Mesothelial cell of epicardium (in vitro differentiated cells): Measurements from ENCODE around the gene FAM174C. TPM values are rescaled to one million over a fixed set of nuclear protein-coding genes. Genes with fewer than 3 reads are reported as not detected.

ENCODE experiments used
- DNase-seq, 2 experiments: peaks; one replicate each; pipeline ENCODE4 v3.0.0; 2021; ENCODE audit warnings: low spot score in 2 of 2; ENCODE audit not compliant: unreplicated experiment in 2 of 2
- H3K27ac Mint-ChIP-seq: 2 replicates; pipeline ENCODE4 v1.8.0; 2021; ENCODE audit warnings: mixed read lengths
- H3K27me3 Mint-ChIP-seq: 2 replicates; pipeline ENCODE4 v1.8.0; 2021; ENCODE audit warnings: low read depth, mixed read lengths
- H3K36me3 Mint-ChIP-seq: 2 replicates; pipeline ENCODE4 v1.8.0; 2021; ENCODE audit warnings: mixed read lengths
- H3K4me1 Mint-ChIP-seq: 2 replicates; pipeline ENCODE4 v1.8.0; 2021; ENCODE audit warnings: mixed read lengths
- H3K4me3 Mint-ChIP-seq: 2 replicates; pipeline ENCODE4 v1.8.0; 2021; ENCODE audit warnings: mild to moderate bottlenecking, moderate library complexity, mixed read lengths
- H3K9me3 Mint-ChIP-seq: 2 replicates; pipeline ENCODE4 v1.8.0; 2021; ENCODE audit warnings: mixed read lengths
- CTCF ChIP-seq: fragments of 200-600 bp; sonication (generic); IDR thresholded peaks from one replicate; pipeline ENCODE4 v1.5.0; 2021; ENCODE audit warnings: antibody characterized with exemption; ENCODE audit not compliant: unreplicated experiment
- total RNA-seq: library from RNA; stranded (reverse); gene quantifications from 3 replicates; pipeline ENCODE4 v1.2.1, GENCODE V29; 2021

The FAM174C gene
- total RNA-seq: 24.4 to 25.8 TPM (median 25.5 TPM) in 3 replicates

- Mint-ChIP-seq H3K4me3 (peak within 1 kb of the TSS; percentile 73), H3K4me1 (peaks cover 45% of the 10 kb centered on the region), H3K36me3 (peaks cover 22% of the 10 kb centered on the region), H3K27me3 (no peaks in the 10 kb centered on the region), H3K9me3 (no peaks in the 10 kb centered on the region), H3K27ac (peak within 1 kb of the TSS; percentile 96)
- DNase-seq: peak; percentile 90 to 92
- no peak for TF ChIP-seq CTCF
Observed at GRCh38 chr19:1275260-1275975, at the start of gene FAM174C. FAM174C (plus strand) TSS chr19:1275530; CDS start chr19:1275550, 20 bp downstream.

DNA sequence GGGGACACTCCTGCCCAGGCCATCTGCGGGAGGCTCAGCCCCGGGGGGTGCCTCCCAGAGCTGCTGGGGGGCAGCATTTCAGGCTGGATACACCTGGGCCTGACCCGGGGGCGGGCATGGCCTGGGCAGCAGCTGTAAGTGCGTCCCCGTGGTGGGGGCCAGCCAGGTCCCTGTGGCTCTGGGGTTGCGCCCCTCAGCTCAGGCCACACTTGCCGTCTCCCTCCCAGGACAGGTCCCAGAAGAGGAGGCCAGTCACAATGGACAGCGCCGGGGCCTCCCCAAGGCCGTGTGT lies 49.2 kb upstream of the FAM174C start:
- DNase-seq: no peak
- H3K27me3 Mint-ChIP-seq: no peaks in the 10 kb centered on the region
- no peak for TF ChIP-seq CTCF
- peaks cover 2% of the 10 kb centered on the region for H3K4me1 Mint-ChIP-seq
- H3K36me3 Mint-ChIP-seq: peaks cover 3% of the 10 kb centered on the region
- H3K27ac Mint-ChIP-seq: no peak overlapping the region
- no peaks in the 10 kb centered on the region for H3K9me3 Mint-ChIP-seq
- no peak overlapping the region for H3K4me3 Mint-ChIP-seq

GRCh38 chr19:1226522-1227303 lies 48.6 kb upstream of the FAM174C start:
- H3K9me3 Mint-ChIP-seq: no peaks in the 10 kb centered on the region
- peaks cover 4% of the 10 kb centered on the region for H3K4me1 Mint-ChIP-seq
- TF ChIP-seq CTCF: no peak

DNA sequence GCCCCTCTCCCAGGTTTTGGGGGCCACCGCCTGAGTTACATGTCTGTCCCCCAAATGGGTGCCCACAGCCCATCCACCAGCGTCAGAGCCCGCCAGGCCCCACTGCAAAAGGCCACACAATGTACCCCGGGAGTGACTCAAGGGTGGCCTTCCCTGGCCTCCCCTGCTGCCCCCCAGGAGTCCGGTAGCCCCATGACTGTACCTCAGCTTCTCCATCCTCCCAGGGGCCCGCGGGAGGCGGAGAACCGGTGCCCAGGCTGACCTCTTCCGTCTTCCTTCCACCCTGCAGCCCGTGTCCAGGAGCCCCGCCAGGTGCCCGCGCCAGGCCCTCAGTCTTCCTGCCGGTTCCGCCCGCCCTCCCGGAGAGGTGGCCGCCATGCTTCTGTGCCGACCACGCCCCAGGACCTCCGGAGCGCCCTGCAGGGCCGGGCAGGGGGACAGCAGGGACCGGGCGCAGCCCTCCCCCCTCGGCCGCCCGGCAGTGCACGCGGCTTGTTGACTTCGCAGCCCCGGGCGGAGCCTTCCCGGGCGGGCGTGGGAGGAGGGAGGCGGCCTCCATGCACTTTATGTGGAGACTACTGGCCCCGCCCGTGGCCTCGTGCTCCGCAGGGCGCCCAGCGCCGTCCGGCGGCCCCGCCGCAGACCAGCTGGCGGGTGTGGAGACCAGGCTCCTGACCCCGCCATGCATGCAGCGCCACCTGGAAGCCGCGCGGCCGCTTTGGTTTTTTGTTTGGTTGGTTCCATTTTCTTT lies 47.9 kb upstream of the FAM174C start:
- Mint-ChIP-seq H3K27me3 (no peaks in the 10 kb centered on the region), H3K36me3 (peaks cover 3% of the 10 kb centered on the region), H3K4me1 (peaks cover 12% of the 10 kb centered on the region), H3K9me3 (no peaks in the 10 kb centered on the region), H3K27ac (no peak overlapping the region), H3K4me3 (no peak overlapping the region)
- no peak for DNase-seq
- TF ChIP-seq CTCF: no peak

More at GRCh38 chr19:1226522-1227303, 48.6 kb upstream of the FAM174C start:
- Mint-ChIP-seq H3K4me3 (no peak overlapping the region), H3K27ac (no peak overlapping the region), H3K36me3 (peaks cover 3% of the 10 kb centered on the region), H3K27me3 (no peaks in the 10 kb centered on the region)
- no peak for DNase-seq

GRCh38 chr19:1228161-1228957 lies 47.0 kb upstream of the FAM174C start:
- Mint-ChIP-seq H3K4me1 (peaks cover 18% of the 10 kb centered on the region), H3K27ac (no peak overlapping the region), H3K27me3 (no peaks in the 10 kb centered on the region), H3K9me3 (no peaks in the 10 kb centered on the region), H3K36me3 (peaks cover 3% of the 10 kb centered on the region), H3K4me3 (no peak overlapping the region)
- no peak for DNase-seq
- no peak for TF ChIP-seq CTCF
